EH (cell line): ENCODE data around the gene PLP2.

ENCODE experiments used
- DNase-seq: peaks from one replicate; pipeline ENCODE4 v3.0.0-alpha.2; 2015; ENCODE audit warnings: low read depth

Gene PLP2

GRCh38 chrX:49209434-49210251 lies 37.9 kb downstream of the PLP2 start:
- DNase-seq: no peak

GRCh38 chrX:49210406-49210805 lies 38.7 kb downstream of the PLP2 start:
- no peak for DNase-seq

- DNase-seq: no peak
Measured at GRCh38 chrX:49211074-49211473, 39.4 kb downstream of the PLP2 start.

GRCh38 chrX:49212209-49212608 lies 40.5 kb downstream of the PLP2 start:
- no peak for DNase-seq

GRCh38 chrX:49212861-49213260 lies 41.2 kb downstream of the PLP2 start:
- no peak for DNase-seq

GRCh38 chrX:49214416-49214815 lies 42.7 kb downstream of the PLP2 start:
- DNase-seq: no peak

GRCh38 chrX:49214996-49215526 lies 43.4 kb downstream of the PLP2 start:
- no peak for DNase-seq

- no peak for DNase-seq
Measured at GRCh38 chrX:49220100-49220499, 48.4 kb downstream of the PLP2 start.

GRCh38 chrX:49221868-49222267 lies 50.2 kb downstream of the PLP2 start:
- DNase-seq: no peak
